HEK293 (cell line): Measurements from ENCODE around the gene MRPL28.
"Not testable (repeated sequence)": the region's sequence is repeated elsewhere in the genome, so short reads cannot be mapped to it uniquely, and the experiment has no call there.

Experiments used
- CTCF ChIA-PET: fragments of 350-600 bp; formaldehyde crosslinking; extraction: SDS; loops from one replicate; lab custom pipeline; 2021; ENCODE audit warnings: antibody characterized with exemption; lab: Yijun Ruan, JAX
- POLR2A ChIA-PET: fragments of 300-600 bp; formaldehyde crosslinking; extraction: SDS; loops from one replicate; lab custom pipeline; 2020; ENCODE audit warnings: antibody characterized with exemption, inconsistent platforms; lab: Yijun Ruan, JAX
- H3K27ac ChIP-seq: fragments of 200-500 bp; sonication (Bioruptor generic); 2 replicates; pipeline ENCODE4 v1.5.1; 2014; ENCODE audit warnings: low read depth, low read length, control low read depth, inconsistent platforms; ENCODE audit errors: extremely low read depth
- H3K36me3 ChIP-seq, 2 experiments: fragments of 200-500 bp in 1 of 2; sonication (Bioruptor generic) in 1 of 2; 1 replicate in 1 of 2; 2 replicates in 1 of 2; pipeline ENCODE4 v1.5.1; 2014 to 2017; ENCODE audit warnings: inconsistent platforms in 2 of 2, low read length in 2 of 2; ENCODE audit not compliant: control insufficient read depth in 2 of 2, insufficient read depth in 1 of 2
- H3K4me1 ChIP-seq: fragments of 200-500 bp; sonication (Bioruptor generic); 2 replicates; pipeline ENCODE4 v1.5.1; 2014; ENCODE audit warnings: mild to moderate bottlenecking, low read length, inconsistent platforms; ENCODE audit not compliant: control insufficient read depth, insufficient read depth
- H3K4me3 ChIP-seq: 2 replicates; pipeline ENCODE4 v1.5.1; 2011; ENCODE audit warnings: low read depth, mild to moderate bottlenecking, control low read depth, low read length, moderate library complexity
- H3K9me3 ChIP-seq: fragments of 200-500 bp; sonication (Bioruptor generic); 2 replicates; pipeline ENCODE4 v1.5.1; 2014; ENCODE audit warnings: low read depth, low read length, inconsistent platforms; ENCODE audit not compliant: control insufficient read depth, insufficient read depth
- TRIM28 ChIP-seq: IDR thresholded peaks from 2 replicates; pipeline ENCODE4 v1.6.1; 2011; ENCODE audit warnings: low read length, control low read depth, borderline replicate concordance
- ZNF132 ChIP-seq: fragments of 450-650 bp; formaldehyde crosslinking; IDR thresholded peaks from 2 replicates; pipeline ENCODE4 v1.5.1; 2017; ENCODE audit warnings: missing biosample characterization, missing genetic modification characterization, borderline replicate concordance
- ZNF140 ChIP-seq: fragments of 450-650 bp; formaldehyde crosslinking; IDR thresholded peaks from 2 replicates; pipeline ENCODE4 v1.5.1; 2016; ENCODE audit warnings: missing biosample characterization, missing genetic modification characterization
- ZNF416 ChIP-seq: fragments of 450-650 bp; formaldehyde crosslinking; IDR thresholded peaks from 2 replicates; pipeline ENCODE4 v1.5.1; 2016; ENCODE audit warnings: missing biosample characterization, missing genetic modification characterization
- ZNF423 ChIP-seq: fragments of 450-650 bp; formaldehyde crosslinking; IDR thresholded peaks from 2 replicates; pipeline ENCODE4 v1.5.1; 2016; ENCODE audit warnings: missing biosample characterization, missing genetic modification characterization
- ZNF514 ChIP-seq: fragments of 450-650 bp; formaldehyde crosslinking; IDR thresholded peaks from 2 replicates; pipeline ENCODE4 v1.5.1; 2016; ENCODE audit warnings: missing biosample characterization, missing genetic modification characterization
- ZNF600 ChIP-seq: fragments of 450-650 bp; formaldehyde crosslinking; IDR thresholded peaks from 2 replicates; pipeline ENCODE4 v1.5.1; 2016; ENCODE audit warnings: missing biosample characterization, missing genetic modification characterization
- ZSCAN16 ChIP-seq: fragments of 450-650 bp; formaldehyde crosslinking; IDR thresholded peaks from 2 replicates; pipeline ENCODE4 v1.5.1; 2016; ENCODE audit warnings: missing biosample characterization, missing genetic modification characterization
- TF ChIP-seq, protein P1 (sequence below): fragments of 450-650 bp; formaldehyde crosslinking; IDR thresholded peaks from 2 replicates; pipeline ENCODE4 v1.5.1; 2016; ENCODE audit warnings: missing biosample characterization, missing genetic modification characterization
- TF ChIP-seq, protein P2 (sequence below): fragments of 450-650 bp; formaldehyde crosslinking; IDR thresholded peaks from 2 replicates; pipeline ENCODE4 v1.5.1; 2016; ENCODE audit warnings: missing biosample characterization, missing genetic modification characterization
- TF ChIP-seq, protein P3 (sequence below): fragments of 450-650 bp; formaldehyde crosslinking; IDR thresholded peaks from 2 replicates; pipeline ENCODE4 v1.5.1; 2016; ENCODE audit warnings: missing biosample characterization, missing genetic modification characterization

MRPL28 gene

DNA sequence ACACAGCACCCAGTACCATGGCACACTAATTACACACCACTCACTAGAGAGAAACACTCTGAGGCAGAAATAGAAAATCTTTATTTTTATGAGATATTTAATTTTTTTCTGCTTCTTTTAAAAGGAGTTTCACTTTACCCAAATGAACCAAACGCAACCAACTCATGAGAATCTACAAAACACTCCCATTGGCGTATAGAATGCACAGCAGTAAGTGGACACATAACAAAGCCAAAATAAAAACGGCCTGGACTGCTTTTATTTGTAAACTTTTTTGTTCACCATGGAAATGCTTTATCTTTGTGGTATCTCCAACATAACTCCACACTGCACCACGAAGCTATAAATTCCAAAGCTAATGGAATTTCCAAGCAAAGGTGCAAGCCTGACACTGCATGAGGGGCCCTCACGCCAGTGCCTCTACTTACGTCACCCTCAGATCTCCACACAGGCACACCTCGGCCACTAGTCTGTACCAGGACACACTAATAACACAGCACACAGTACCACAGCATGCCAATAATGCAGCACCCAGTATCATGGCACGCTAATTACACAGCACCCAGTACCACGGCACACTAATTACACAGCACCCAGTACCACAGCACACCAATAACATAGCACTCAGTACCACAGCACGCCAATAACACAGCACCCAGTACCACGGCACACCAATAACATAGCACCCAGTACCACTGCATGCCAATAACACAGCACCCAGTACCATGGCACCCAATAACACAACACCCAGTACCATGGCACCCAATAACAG is 35.3 kb downstream of the MRPL28 start:
- H3K27ac ChIP-seq, H3K4me3 ChIP-seq, H3K4me1 ChIP-seq, H3K9me3 ChIP-seq, H3K36me3 ChIP-seq, POLR2A ChIA-PET, CTCF ChIA-PET: not testable (repeated sequence)
- TF ChIP-seq ZNF423, result 0 out of 2 replicates have a peak, but pooled peaks have one; percentile 39
- TF ChIP-seq, protein P1, sequence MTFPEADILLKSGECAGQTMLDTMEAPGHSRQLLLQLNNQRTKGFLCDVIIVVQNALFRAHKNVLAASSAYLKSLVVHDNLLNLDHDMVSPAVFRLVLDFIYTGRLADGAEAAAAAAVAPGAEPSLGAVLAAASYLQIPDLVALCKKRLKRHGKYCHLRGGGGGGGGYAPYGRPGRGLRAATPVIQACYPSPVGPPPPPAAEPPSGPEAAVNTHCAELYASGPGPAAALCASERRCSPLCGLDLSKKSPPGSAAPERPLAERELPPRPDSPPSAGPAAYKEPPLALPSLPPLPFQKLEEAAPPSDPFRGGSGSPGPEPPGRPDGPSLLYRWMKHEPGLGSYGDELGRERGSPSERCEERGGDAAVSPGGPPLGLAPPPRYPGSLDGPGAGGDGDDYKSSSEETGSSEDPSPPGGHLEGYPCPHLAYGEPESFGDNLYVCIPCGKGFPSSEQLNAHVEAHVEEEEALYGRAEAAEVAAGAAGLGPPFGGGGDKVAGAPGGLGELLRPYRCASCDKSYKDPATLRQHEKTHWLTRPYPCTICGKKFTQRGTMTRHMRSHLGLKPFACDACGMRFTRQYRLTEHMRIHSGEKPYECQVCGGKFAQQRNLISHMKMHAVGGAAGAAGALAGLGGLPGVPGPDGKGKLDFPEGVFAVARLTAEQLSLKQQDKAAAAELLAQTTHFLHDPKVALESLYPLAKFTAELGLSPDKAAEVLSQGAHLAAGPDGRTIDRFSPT, result peak; percentile 79
- TF ChIP-seq, protein P2, sequence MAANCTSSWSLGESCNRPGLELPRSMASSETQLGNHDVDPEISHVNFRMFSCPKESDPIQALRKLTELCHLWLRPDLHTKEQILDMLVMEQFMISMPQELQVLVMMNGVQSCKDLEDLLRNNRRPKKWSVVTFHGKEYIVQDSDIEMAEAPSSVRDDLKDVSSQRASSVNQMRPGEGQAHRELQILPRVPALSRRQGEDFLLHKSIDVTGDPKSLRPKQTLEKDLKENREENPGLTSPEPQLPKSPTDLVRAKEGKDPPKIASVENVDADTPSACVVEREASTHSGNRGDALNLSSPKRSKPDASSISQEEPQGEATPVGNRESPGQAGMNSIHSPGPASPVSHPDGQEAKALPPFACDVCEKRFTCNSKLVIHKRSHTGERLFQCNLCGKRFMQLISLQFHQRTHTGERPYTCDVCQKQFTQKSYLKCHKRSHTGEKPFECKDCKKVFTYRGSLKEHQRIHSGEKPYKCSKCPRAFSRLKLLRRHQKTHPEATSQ (tag by site-specific recombination), result peak; percentile 37; the same call in 1 of the 2 replicates

DNA sequence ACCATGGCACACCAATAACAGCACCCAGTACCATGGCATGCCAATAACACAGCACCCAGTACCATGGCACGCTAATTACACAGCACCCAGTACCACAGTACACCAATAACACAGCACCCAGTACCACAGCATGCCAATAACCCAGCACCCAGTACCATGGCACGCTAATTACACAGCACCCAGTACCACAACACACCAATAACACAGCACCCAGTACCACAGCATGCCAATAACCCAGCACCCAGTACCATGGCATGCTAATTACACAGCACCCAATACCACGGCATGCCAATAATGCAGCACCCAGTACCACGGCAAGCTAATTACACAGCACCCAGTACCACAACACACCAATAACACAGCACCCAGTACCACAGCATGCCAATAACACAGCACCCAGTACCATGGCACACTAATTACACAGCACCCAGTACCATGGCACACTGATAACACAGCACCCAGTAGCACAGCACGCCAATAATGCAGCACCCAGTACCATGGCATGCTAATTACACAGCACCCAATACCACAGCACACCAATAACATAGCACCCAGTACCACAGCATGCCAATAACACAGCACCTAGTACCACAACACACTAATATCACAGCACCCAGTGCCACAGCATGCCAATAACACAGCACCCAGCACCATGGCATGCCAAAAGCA is 36.0 kb downstream of the MRPL28 start:
- H3K4me3 ChIP-seq, POLR2A ChIA-PET, H3K4me1 ChIP-seq, H3K27ac ChIP-seq, CTCF ChIA-PET, H3K9me3 ChIP-seq, H3K36me3 ChIP-seq: not testable (repeated sequence)
- TF ChIP-seq ZNF423, result 0 out of 2 replicates have a peak, but pooled peaks have one; percentile 56
- TF ChIP-seq, protein P1, result peak; percentile 40; the same call in 1 of the 2 replicates

DNA sequence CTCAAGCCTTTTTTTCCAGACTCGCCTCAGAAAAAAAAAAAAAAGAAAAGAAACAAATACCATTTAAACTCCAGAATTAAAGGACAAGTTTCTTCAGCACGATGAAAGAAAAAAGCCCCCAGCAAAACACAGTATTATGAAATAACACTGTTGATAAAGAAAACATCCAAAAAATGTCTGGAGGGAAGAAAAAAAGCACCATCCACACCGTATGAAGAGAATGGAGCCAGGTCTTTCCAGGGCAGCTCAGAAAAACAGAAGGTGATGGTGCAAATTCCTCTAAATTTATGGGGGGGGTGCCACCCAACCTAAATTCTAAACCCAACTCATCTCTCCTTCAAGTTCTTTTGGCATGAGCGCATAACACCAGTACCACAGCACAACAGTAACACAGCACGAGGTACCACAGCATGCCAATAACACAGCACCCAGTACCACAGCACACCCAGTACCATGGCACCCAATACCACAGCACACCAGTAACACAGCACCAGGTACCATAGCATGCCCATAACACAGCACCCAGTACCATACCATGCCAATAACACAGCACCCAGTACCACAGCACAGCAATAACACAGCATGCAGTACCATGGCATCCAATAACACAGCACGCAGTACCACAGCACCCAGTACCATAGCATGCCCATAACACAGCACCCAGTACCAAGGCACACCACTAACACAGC is 36.8 kb downstream of the MRPL28 start:
- Histone ChIP-seq H3K27ac (no peak overlapping the region), H3K4me1 (peaks cover 9% of the 10 kb centered on the region)
- TF ChIP-seq, protein P3, sequence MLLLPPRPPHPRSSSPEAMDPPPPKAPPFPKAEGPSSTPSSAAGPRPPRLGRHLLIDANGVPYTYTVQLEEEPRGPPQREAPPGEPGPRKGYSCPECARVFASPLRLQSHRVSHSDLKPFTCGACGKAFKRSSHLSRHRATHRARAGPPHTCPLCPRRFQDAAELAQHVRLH (tag by site-specific recombination), result 0 out of 2 replicates have a peak, but pooled peaks have one; percentile 49
- TF ChIP-seq ZNF132 (tag by site-specific recombination), result no peak
- TF ChIP-seq ZNF416 (tag by site-specific recombination), result no peak
- TF ChIP-seq, protein P1, result peak; percentile 62; the same call in 1 of the 2 replicates
- no peak for TF ChIP-seq ZNF514
- peak; percentile 82 for TF ChIP-seq ZNF600 (tag by site-specific recombination)
- TF ChIP-seq, protein P2 (tag by site-specific recombination), result peak; percentile 53; the same call in 1 of the 2 replicates
- TF ChIP-seq ZNF140, result no peak
- 0 out of 2 replicates have a peak, but pooled peaks have one; percentile 67 for TF ChIP-seq ZSCAN16 (tag by site-specific recombination)
- TF ChIP-seq TRIM28, result no peak
- TF ChIP-seq, all 188 proteins: peak for 5
- POLR2A ChIA-PET, result no interaction called here
- no peak overlapping the region for H3K4me3 ChIP-seq
- no peaks in the 10 kb centered on the region for H3K9me3 ChIP-seq
- H3K36me3 ChIP-seq, result no peaks in the 10 kb centered on the region
- CTCF ChIA-PET, result no interaction called here

DNA sequence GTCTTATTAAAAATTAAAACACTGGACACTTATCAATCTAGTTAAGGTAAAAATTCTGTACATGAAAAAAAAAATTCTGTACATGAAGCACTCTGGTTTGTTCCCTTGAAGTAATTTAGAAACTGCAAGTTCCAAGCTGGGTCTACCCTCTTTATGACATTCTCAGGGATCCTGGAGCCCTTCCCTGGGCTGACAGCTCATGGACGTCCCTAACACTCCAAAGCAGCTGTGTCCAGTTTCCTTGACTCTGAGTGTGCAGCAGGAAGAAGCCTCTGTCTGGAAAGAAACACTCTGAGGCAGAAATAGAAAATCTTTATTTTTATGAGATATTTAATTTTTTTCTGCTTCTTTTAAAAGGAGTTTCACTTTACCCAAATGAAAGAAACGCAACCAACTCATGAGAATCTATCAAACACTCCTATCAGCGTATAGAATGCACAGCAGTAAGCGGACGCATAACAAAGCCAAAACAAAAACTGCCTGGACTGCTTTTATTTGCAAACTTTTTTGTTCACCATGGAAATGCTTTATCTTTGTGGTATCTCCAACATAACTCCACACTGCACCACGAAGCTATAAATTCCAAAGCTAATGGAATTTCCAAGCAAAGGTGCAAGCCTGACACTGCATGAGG is 39.0 kb downstream of the MRPL28 start:
- H3K27ac ChIP-seq, H3K4me1 ChIP-seq, H3K9me3 ChIP-seq, H3K4me3 ChIP-seq, H3K36me3 ChIP-seq: not testable (repeated sequence)
- POLR2A ChIA-PET, result interaction anchor here (0.7 kb wide), 1 partner anchor 203 kb away, joined by 3 read pairs; no protein-coding TSS in a partner anchor
- CTCF ChIA-PET, result interaction anchor here (0.6 to 0.9 kb wide), 2 partner anchors 78 to 265 kb away, joined by 4 to 6 read pairs; no protein-coding TSS in a partner anchor
